CD14-positive monocyte (primary cell): ENCODE measurements around the gene BAIAP3. TPM values are rescaled to one million over a fixed set of nuclear protein-coding genes. Genes with fewer than 3 reads are reported as not detected.

ENCODE experiments used
- DNase-seq, 3 donors: peaks; one replicate each; pipeline ENCODE4 v3.0.0-alpha.2; 2011 to 2022
- H2AFZ ChIP-seq: 2 replicates; pipeline ENCODE4 v1.6.0; 2012; ENCODE audit warnings: mild to moderate bottlenecking, low read depth, low read length, inconsistent platforms; ENCODE audit not compliant: insufficient read depth, poor library complexity, severe bottlenecking
- H3K27ac ChIP-seq, 2 donors: 1 replicate in 1 of 2; 2 replicates in 1 of 2; pipeline ENCODE4 v1.5.1; 2012 to 2013; ENCODE audit warnings: low read length in 2 of 2, control low read depth in 1 of 2, inconsistent platforms in 1 of 2, low read depth in 1 of 2, mild to moderate bottlenecking in 1 of 2
- H3K27me3 ChIP-seq, 2 donors: one replicate each; pipeline versions ENCODE4 v1.6.0 to v1.6.1; 2011 to 2013; ENCODE audit warnings: low read length in 2 of 2; ENCODE audit not compliant: control insufficient read depth in 2 of 2, insufficient read depth in 2 of 2
- H3K36me3 ChIP-seq, 2 donors: replicated peaks in 1 of 2; 1 replicate in 1 of 2; 2 replicates in 1 of 2; pipeline versions ENCODE4 v1.5.1 to v1.6.1; 2012 to 2013; ENCODE audit warnings: low read length in 2 of 2, control low read depth in 1 of 2, inconsistent platforms in 1 of 2, mild to moderate bottlenecking in 1 of 2; ENCODE audit not compliant: insufficient read depth in 2 of 2, control insufficient read depth in 1 of 2
- H3K4me1 ChIP-seq, 2 donors: 1 replicate in 1 of 2; 2 replicates in 1 of 2; pipeline versions ENCODE4 v1.5.1 to v1.6.1; 2012 to 2013; ENCODE audit warnings: low read length in 2 of 2, control low read depth in 1 of 2, inconsistent platforms in 1 of 2, mild to moderate bottlenecking in 1 of 2, moderate library complexity in 1 of 2; ENCODE audit not compliant: insufficient read depth in 2 of 2, control insufficient read depth in 1 of 2
- H3K4me2 ChIP-seq: replicated peaks from 2 replicates; pipeline ENCODE3; 2012; ENCODE audit warnings: low read length, moderate library complexity, mild to moderate bottlenecking; ENCODE audit not compliant: poor library complexity, severe bottlenecking; ENCODE audit errors: extremely low read depth
- H3K4me3 ChIP-seq, 3 experiments: fragments of 200-600 bp in 1 of 3; sonication (generic) in 1 of 3; replicated peaks in 1 of 3; 1 replicate in 2 of 3; 2 replicates in 1 of 3; pipeline ENCODE4 v1.5.1; 2011 to 2013; ENCODE audit warnings: low read length in 3 of 3, mild to moderate bottlenecking in 3 of 3, control low read depth in 2 of 3, low read depth in 2 of 3, inconsistent platforms in 1 of 3, moderate library complexity in 1 of 3
- H3K79me2 ChIP-seq: 2 replicates; pipeline ENCODE4 v1.6.0; 2012; ENCODE audit warnings: mild to moderate bottlenecking, control low read depth, inconsistent platforms, low read length, moderate library complexity; ENCODE audit not compliant: insufficient read depth
- H3K9ac ChIP-seq: 2 replicates; pipeline ENCODE4 v1.6.0; 2017; ENCODE audit warnings: low read length, mild to moderate bottlenecking; ENCODE audit not compliant: insufficient read depth, poor library complexity, severe bottlenecking
- H3K9me3 ChIP-seq, 2 donors: replicated peaks in 1 of 2; 1 replicate in 1 of 2; 2 replicates in 1 of 2; pipeline versions ENCODE4 v1.5.1 to v1.6.1; 2012 to 2013; ENCODE audit warnings: low read length in 2 of 2, control low read depth in 1 of 2; ENCODE audit not compliant: control insufficient read depth in 1 of 2, insufficient read depth in 1 of 2
- H4K20me1 ChIP-seq: 2 replicates; pipeline ENCODE4 v1.6.0; 2012; ENCODE audit warnings: mild to moderate bottlenecking, low read length, control low read depth, moderate library complexity; ENCODE audit not compliant: insufficient read depth
- H3K27ac Mint-ChIP-seq, 7 donors: one replicate each; pipeline ENCODE4 v1.8.0; 2020; ENCODE audit warnings: mild to moderate bottlenecking in 7 of 7, mixed read lengths in 7 of 7, moderate library complexity in 6 of 7, inconsistent platforms in 2 of 7
- H3K27me3 Mint-ChIP-seq, 3 donors: one replicate each; pipeline ENCODE4 v1.8.0; 2021 to 2022; ENCODE audit warnings: low read depth in 3 of 3, mild to moderate bottlenecking in 3 of 3, mixed read lengths in 3 of 3, moderate library complexity in 3 of 3, inconsistent platforms in 1 of 3
- H3K36me3 Mint-ChIP-seq, 2 donors: one replicate each; pipeline ENCODE4 v1.8.0; 2020; ENCODE audit warnings: mixed read lengths in 2 of 2, inconsistent platforms in 1 of 2, mild to moderate bottlenecking in 1 of 2
- H3K4me1 Mint-ChIP-seq: one replicate; pipeline ENCODE4 v1.8.0; 2020; ENCODE audit warnings: mild to moderate bottlenecking, mixed read lengths
- H3K4me3 Mint-ChIP-seq, 2 donors: one replicate each; pipeline ENCODE4 v1.8.0; 2020; ENCODE audit warnings: mild to moderate bottlenecking in 2 of 2, mixed read lengths in 2 of 2, moderate library complexity in 1 of 2
- H3K9me3 Mint-ChIP-seq, 7 donors: one replicate each; pipeline ENCODE4 v1.8.0; 2020 to 2022; ENCODE audit warnings: mixed read lengths in 7 of 7, mild to moderate bottlenecking in 6 of 7, moderate library complexity in 6 of 7, inconsistent platforms in 2 of 7
- WGBS: methylation state at CpG from one replicate; pipeline ENCODE4 v1.1.5; 2013; ENCODE audit warnings: missing lambda C conversion rate; ENCODE audit not compliant: insufficient coverage; 5-methylcytosine and 5-hydroxymethylcytosine counted together
- intact Hi-C, 2 donors: fragments of 100-400 bp; cut with micrococcal nuclease; formaldehyde crosslinking; loops; one replicate each; pipeline versions ENCODE4 v1.15.0 to v1.15.1; 2023
- polyA plus RNA-seq, 3 donors: library from polyadenylated mRNA; depleted of rRNA in 1 of 3; unstranded in 2 of 3; stranded (reverse) in 1 of 3; fragments of 300-500 nt in 2 of 3; fragments of >200 nt in 1 of 3; fragmentation: Illumina TruSeq in 2 of 3; gene quantifications; 1 replicate in 2 of 3; 2 replicates in 1 of 3; pipeline ENCODE4 v1.2.3, GENCODE V29; 2012 to 2021
- TF ChIP-seq, protein P1 (sequence below): fragments of 200-600 bp; IDR thresholded peaks from one replicate; pipeline ENCODE4 v1.8.0; 2022; ENCODE audit warnings: antibody characterized with exemption, mild to moderate bottlenecking

BAIAP3 gene
- polyA plus RNA-seq, 3 donors, result 1.0 TPM; not detected in 2

DNA sequence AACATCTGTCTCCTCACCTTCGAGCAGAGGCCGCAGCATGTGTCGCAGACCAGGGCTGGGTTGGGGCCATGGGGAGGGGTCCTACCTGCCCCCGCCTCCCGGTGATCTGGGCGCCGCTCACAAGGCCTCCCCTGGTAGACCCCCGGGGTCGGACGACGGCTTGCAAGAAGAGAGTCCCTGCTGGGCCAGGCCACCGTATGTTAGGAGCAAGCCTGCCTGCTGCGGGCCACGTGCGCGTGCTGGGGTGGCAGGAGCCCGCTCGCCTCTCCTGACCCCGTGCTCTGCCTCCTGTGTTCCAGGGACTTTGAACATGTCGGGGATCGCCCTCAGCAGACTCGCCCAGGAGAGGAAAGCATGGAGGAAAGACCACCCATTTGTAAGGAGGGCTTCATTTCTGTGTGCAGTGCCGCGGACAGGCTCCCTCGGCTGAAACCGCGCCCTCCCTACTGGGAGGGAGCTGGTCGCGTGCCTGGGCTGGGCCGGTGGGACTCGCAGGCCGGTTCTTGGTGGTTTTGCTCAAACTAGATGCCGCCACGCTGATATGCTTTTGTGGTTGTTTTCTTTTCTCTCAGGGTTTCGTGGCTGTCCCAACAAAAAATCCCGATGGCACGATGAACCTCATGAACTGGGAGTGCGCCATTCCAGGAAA lies 19.6 kb upstream of the BAIAP3 start:
- no peaks in the 10 kb centered on the region for H3K9me3 ChIP-seq
- no peaks in the 10 kb centered on the region for H3K27me3 Mint-ChIP-seq
- peaks cover 63 to 66% of the 10 kb centered on the region in 2 donors for H3K36me3 ChIP-seq
- H3K27ac Mint-ChIP-seq, result no peak overlapping the region
- H2AFZ ChIP-seq, result no peak overlapping the region
- no peak overlapping the region for H3K9ac ChIP-seq
- H3K36me3 Mint-ChIP-seq, result peaks cover 48 to 61% of the 10 kb centered on the region in 2 donors
- H3K4me1 ChIP-seq, result peaks cover 24% of the 10 kb centered on the region in 2 donors
- H3K4me1 Mint-ChIP-seq, result peaks cover 28% of the 10 kb centered on the region
- no peak overlapping the region for H3K4me2 ChIP-seq
- DNase-seq, result no peak
- H3K9me3 Mint-ChIP-seq, result no peaks in the 10 kb centered on the region
- TF ChIP-seq, protein P1, sequence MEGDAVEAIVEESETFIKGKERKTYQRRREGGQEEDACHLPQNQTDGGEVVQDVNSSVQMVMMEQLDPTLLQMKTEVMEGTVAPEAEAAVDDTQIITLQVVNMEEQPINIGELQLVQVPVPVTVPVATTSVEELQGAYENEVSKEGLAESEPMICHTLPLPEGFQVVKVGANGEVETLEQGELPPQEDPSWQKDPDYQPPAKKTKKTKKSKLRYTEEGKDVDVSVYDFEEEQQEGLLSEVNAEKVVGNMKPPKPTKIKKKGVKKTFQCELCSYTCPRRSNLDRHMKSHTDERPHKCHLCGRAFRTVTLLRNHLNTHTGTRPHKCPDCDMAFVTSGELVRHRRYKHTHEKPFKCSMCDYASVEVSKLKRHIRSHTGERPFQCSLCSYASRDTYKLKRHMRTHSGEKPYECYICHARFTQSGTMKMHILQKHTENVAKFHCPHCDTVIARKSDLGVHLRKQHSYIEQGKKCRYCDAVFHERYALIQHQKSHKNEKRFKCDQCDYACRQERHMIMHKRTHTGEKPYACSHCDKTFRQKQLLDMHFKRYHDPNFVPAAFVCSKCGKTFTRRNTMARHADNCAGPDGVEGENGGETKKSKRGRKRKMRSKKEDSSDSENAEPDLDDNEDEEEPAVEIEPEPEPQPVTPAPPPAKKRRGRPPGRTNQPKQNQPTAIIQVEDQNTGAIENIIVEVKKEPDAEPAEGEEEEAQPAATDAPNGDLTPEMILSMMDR, result no peak
- intact Hi-C loops, result loop anchor here in 1 of 2 donors (5.0 kb wide), 1 partner anchor 33 kb away; no protein-coding TSS in a partner anchor
- peaks cover 90% of the 10 kb centered on the region for H4K20me1 ChIP-seq
- 95% methylated on average over 33 of the region's 38 CpGs for WGBS
- no peak overlapping the region for H3K4me3 Mint-ChIP-seq
- no peaks in the 10 kb centered on the region for H3K27me3 ChIP-seq
- no peak overlapping the region for H3K4me3 ChIP-seq
- H3K27ac ChIP-seq, result no peak overlapping the region
- peaks cover 88% of the 10 kb centered on the region for H3K79me2 ChIP-seq

DNA sequence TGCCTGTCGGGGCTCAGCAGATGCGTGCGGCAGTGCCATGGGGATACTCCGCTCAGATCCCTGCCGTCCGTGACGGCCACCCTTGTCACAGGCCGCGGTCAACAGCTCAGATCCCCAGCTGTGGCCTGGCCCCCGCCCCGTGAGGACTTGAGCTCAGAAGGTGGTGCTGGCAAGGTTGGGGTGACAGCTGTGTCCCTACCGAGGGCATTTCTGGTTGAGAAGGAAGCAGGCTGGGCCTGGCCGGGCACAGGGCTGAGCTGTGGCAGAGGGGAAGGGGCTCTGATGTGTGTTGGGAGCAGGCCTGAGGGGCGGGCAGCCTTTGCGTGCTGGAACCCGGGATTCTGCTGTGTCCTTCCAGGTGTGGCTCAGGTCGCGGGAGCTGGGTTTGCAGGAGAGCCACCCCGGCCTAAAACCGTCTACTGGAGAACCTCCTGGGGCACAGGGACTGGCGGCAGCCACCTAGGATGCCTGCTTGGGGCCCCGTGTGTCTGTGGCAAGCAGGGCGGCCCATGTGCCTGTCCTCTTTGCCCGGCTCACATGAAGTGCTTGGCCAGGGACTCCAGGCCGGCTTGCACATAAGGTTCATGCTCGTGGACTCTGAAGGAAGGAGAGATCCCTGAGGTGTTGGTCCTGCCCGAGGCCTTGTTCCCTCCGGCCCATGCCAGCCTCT lies 18.9 kb upstream of the BAIAP3 start:
- Mint-ChIP-seq H3K4me3 (no peak overlapping the region), H3K27me3 (no peaks in the 10 kb centered on the region), H3K36me3 (peaks cover 54 to 68% of the 10 kb centered on the region in 2 donors), H3K27ac (no peak overlapping the region), H3K9me3 (no peaks in the 10 kb centered on the region), H3K4me1 (peaks cover 28% of the 10 kb centered on the region)
- Histone ChIP-seq H3K27ac (no peak overlapping the region), H3K36me3 (peaks cover 70 to 73% of the 10 kb centered on the region in 2 donors), H4K20me1 (peaks cover 97% of the 10 kb centered on the region), H3K4me3 (no peak overlapping the region), H3K9ac (no peak overlapping the region), H3K4me2 (no peak overlapping the region), H2AFZ (no peak overlapping the region), H3K27me3 (no peaks in the 10 kb centered on the region), H3K9me3 (no peaks in the 10 kb centered on the region), H3K79me2 (peaks cover 93% of the 10 kb centered on the region), H3K4me1 (peaks cover 24% of the 10 kb centered on the region in 2 donors)
- WGBS, result 95% methylated on average over 27 of the region's 28 CpGs
- TF ChIP-seq, protein P1, result no peak
- intact Hi-C loops, result loop anchor here in 1 of 2 donors (5.0 kb wide), 1 partner anchor 33 kb away; no protein-coding TSS in a partner anchor
- DNase-seq, result no peak
